T47D (cell line): Measurements from ENCODE around the gene GBGT1.
A peak's percentile ranks its signal among the peaks of the same experiment; 100 is the strongest.

ENCODE experiments used
- DNase-seq, 2 experiments: peaks; one replicate each; pipeline versions ENCODE4 v3.0.0 to v3.0.0-alpha.2; 2011 to 2012; ENCODE audit warnings: low read depth in 1 of 2, low spot score in 1 of 2
- JUND ChIP-seq: IDR thresholded peaks from 2 replicates; pipeline ENCODE4 v1.6.1; 2012; ENCODE audit warnings: low read depth
- in situ Hi-C: cut with HindIII; loops from 2 replicates; pipeline ENCODE4 v1.10.0; 2016; ENCODE audit warnings: low sequenced_read_pairs, low pct_unique_long_range_greater_than_20kb

Gene GBGT1

GRCh38 chr9:133142684-133143622, 20.8 kb downstream of the GBGT1 start:
- peak in 1 of 2 experiments; percentile 37 for DNase-seq
- TF ChIP-seq JUND, result no peak
- in situ Hi-C loops, result no loop called here

- in situ Hi-C loops, result no loop called here
These were observed 21.7 kb downstream of the GBGT1 start for GRCh38 chr9:133141833-133142595.

GRCh38 chr9:133140606-133141005, 23.1 kb downstream of the GBGT1 start:
- in situ Hi-C loops, result no loop called here
- DNase-seq, result no peak
- TF ChIP-seq JUND, result no peak

More at GRCh38 chr9:133141833-133142595, 21.7 kb downstream of the GBGT1 start:
- DNase-seq, result no peak
- no peak for TF ChIP-seq JUND

GRCh38 chr9:133140174-133140505, 23.6 kb downstream of the GBGT1 start:
- DNase-seq, result no peak
- TF ChIP-seq JUND, result no peak
- in situ Hi-C loops, result no loop called here

- no peak for TF ChIP-seq JUND
- in situ Hi-C loops, result no loop called here
These were observed 24.2 kb downstream of the GBGT1 start for GRCh38 chr9:133139246-133140173.

GRCh38 chr9:133137451-133138231, 26.1 kb downstream of the GBGT1 start:
- in situ Hi-C loops, result no loop called here
- DNase-seq, result no peak

More at GRCh38 chr9:133139246-133140173, 24.2 kb downstream of the GBGT1 start:
- DNase-seq, result no peak

GRCh38 chr9:133135146-133135745, 28.5 kb downstream of the GBGT1 start:
- in situ Hi-C loops, result no loop called here
- TF ChIP-seq JUND, result no peak
- DNase-seq, result no peak

More at GRCh38 chr9:133137451-133138231, 26.1 kb downstream of the GBGT1 start:
- TF ChIP-seq JUND, result no peak

GRCh38 chr9:133134388-133135145, 29.1 kb downstream of the GBGT1 start:
- no peak for DNase-seq
- in situ Hi-C loops, result no loop called here
- TF ChIP-seq JUND, result no peak

- TF ChIP-seq JUND, result no peak
- in situ Hi-C loops, result no loop called here
- DNase-seq, result peak; percentile 94 to 99
These were observed 29.9 kb downstream of the GBGT1 start for GRCh38 chr9:133133681-133134387.

GRCh38 chr9:133132174-133132573, 31.5 kb downstream of the GBGT1 start:
- DNase-seq, result no peak
- in situ Hi-C loops, result no loop called here
- no peak for TF ChIP-seq JUND
